ENCODE measurements around the gene NPAS3. TPM values are rescaled to one million over a fixed set of nuclear protein-coding genes. Genes with fewer than 3 reads are reported as not detected.

Gene NPAS3
- total RNA-seq, 1 donor from 2014 or later = 2.5 TPM

GRCh38 chr14:33030386-33030785, 91.7 kb downstream of the NPAS3 start:
- Histone ChIP-seq H3K27me3 (ENCODE audit: low read depth) (no peaks in the 10 kb centered on the region), H3K4me3 (no peak overlapping the region), H3K27ac (replicated peaks) (no peak overlapping the region), H3K36me3 (no peaks in the 10 kb centered on the region), H3K4me1 (no peaks in the 10 kb centered on the region), H3K9me3 (replicated peaks) (no peaks in the 10 kb centered on the region)
- no peak for DNase-seq
- intact Hi-C loops (cut with micrococcal nuclease) = no loop called here
- no peak for TF ChIP-seq CTCF (IDR thresholded peaks at IDR 0.05; ENCODE audit: borderline replicate concordance)

DNA sequence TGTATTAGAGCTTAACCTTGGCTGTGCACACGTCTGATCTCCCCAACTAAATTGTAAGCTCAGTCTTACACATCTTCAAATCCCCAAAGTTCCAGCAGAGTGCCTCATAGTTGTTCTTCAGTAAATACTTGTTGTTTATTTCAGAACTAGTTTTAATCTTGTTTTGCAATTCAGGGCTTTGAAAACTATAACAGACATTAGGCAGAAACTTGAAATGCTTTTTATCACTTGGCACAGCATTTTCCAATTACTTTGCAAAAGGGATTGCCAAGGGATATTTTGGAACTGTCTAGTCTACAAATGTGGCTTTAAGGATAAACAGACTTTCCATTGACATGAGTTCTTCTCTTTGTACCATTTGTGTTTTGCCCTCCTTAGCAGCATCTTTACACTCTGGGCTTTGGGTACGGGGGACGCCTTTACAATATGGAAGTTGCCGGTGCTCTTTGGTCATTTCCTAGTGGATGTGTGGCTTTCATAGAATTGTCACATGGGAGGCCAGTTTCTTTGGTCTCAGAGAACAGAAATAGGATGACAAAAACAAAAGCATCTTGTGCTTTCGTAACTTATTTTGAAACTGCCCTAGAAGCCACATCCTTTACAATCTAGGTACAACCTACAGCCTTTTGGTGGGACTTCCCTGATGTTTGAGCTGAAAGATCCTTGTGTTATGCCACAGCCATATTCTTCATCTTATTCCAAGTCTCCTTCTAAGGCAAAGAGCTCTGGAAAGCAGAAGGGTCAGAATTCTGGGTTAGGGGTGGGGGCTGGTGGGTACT, 96.9 kb downstream of the NPAS3 start:
- H3K27me3 ChIP-seq (ENCODE audit: low read depth) = no peaks in the 10 kb centered on the region
- no peak overlapping the region for H3K27ac ChIP-seq (replicated peaks)
- H3K4me1 ChIP-seq = no peaks in the 10 kb centered on the region
- TF ChIP-seq CTCF (IDR thresholded peaks at IDR 0.05; ENCODE audit: borderline replicate concordance) = no peak
- H3K36me3 ChIP-seq = no peaks in the 10 kb centered on the region
- DNase-seq = no peak
- H3K4me3 ChIP-seq = no peak overlapping the region
- H3K9me3 ChIP-seq (replicated peaks) = no peaks in the 10 kb centered on the region
- intact Hi-C loops (cut with micrococcal nuclease) = no loop called here

- H3K4me3 ChIP-seq = no peak overlapping the region
- intact Hi-C loops (cut with micrococcal nuclease) = no loop called here
These were observed 100.6 kb downstream of the NPAS3 start for GRCh38 chr14:33039311-33039710.

DNA sequence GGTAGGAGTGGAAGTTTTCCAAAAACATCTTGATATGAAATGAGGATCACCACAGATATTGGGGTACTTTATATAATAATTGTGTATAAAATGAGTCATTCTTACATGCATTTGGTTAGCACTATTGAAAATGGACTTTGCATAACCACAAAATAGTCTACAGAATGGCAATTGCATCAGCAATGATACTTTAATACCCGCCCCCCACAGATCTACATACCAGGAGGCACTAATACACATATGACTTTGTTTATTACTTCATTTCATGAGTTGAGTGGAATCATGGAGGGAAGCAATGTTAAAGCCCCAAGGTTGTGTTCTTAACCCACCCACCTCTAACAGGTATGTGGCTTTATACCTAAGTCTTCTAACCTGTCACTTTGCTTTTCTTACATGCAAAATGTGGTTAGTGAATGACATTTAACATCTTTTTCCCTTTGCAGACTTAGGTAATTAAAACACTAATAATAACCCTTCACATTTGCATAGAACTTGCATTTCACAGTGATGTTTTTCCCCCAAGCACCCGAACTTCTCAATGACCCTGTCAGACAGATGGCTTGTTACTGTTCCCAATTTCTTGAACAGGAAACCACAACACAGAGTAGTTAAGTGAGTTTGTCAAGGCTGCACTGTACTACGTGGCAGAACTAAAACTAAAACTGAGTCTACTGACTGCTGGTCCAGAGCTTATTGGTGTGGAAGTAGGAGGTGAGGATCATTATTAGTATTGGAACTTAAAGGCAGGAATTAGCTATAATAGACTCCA, 101.9 kb downstream of the NPAS3 start:
- intact Hi-C loops (cut with micrococcal nuclease) = no loop called here
- H3K9me3 ChIP-seq (replicated peaks) = peaks cover 16% of the 10 kb centered on the region
- no peak for TF ChIP-seq CTCF (IDR thresholded peaks at IDR 0.05; ENCODE audit: borderline replicate concordance)
- no peaks in the 10 kb centered on the region for H3K4me1 ChIP-seq
- DNase-seq = no peak
- no peak overlapping the region for H3K4me3 ChIP-seq
- H3K27ac ChIP-seq (replicated peaks) = no peak overlapping the region
- no peaks in the 10 kb centered on the region for H3K36me3 ChIP-seq
- H3K27me3 ChIP-seq (ENCODE audit: low read depth) = no peaks in the 10 kb centered on the region

More at GRCh38 chr14:33039311-33039710, 100.6 kb downstream of the NPAS3 start:
- H3K4me1 ChIP-seq = no peaks in the 10 kb centered on the region
- H3K27me3 ChIP-seq (ENCODE audit: low read depth) = no peaks in the 10 kb centered on the region
- TF ChIP-seq CTCF (IDR thresholded peaks at IDR 0.05; ENCODE audit: borderline replicate concordance) = no peak
- H3K27ac ChIP-seq (replicated peaks) = no peak overlapping the region
- no peaks in the 10 kb centered on the region for H3K36me3 ChIP-seq
- H3K9me3 ChIP-seq (replicated peaks) = peaks cover 6% of the 10 kb centered on the region
- DNase-seq = no peak

GRCh38 chr14:33042591-33042990, 103.9 kb downstream of the NPAS3 start:
- DNase-seq = no peak
- Histone ChIP-seq H3K4me1 (no peaks in the 10 kb centered on the region), H3K4me3 (no peak overlapping the region), H3K36me3 (no peaks in the 10 kb centered on the region), H3K27ac (replicated peaks) (no peak overlapping the region), H3K27me3 (ENCODE audit: low read depth) (no peaks in the 10 kb centered on the region), H3K9me3 (replicated peaks) (peaks cover 16% of the 10 kb centered on the region)
- intact Hi-C loops (cut with micrococcal nuclease) = no loop called here
- TF ChIP-seq CTCF (IDR thresholded peaks at IDR 0.05; ENCODE audit: borderline replicate concordance) = no peak
